Suprapubic skin (tissue), 4 donors: ENCODE results near the gene DPP10.

Experiments
- EP300 ChIP-seq: sonication (generic); formaldehyde crosslinking; IDR thresholded peaks from one replicate; pipeline ENCODE4 v1.6.1; 2017; ENCODE audit warnings: antibody characterized with exemption
- POLR2A ChIP-seq, 2 donors: fragments of 450-650 bp; IDR thresholded peaks; one replicate each; pipeline ENCODE4 v1.6.1; 2017; ENCODE audit warnings: antibody characterized with exemption in 2 of 2, mild to moderate bottlenecking in 2 of 2, moderate library complexity in 2 of 2
- POLR2AphosphoS5 ChIP-seq, 3 donors: sonication (generic); formaldehyde crosslinking; IDR thresholded peaks; one replicate each; pipeline ENCODE4 v1.6.1; 2017; ENCODE audit warnings: antibody characterized with exemption in 3 of 3
- TF ChIP-seq, protein P1 (sequence below), 2 donors: fragments of 200-600 bp in 1 of 2; fragments of 450-650 bp in 1 of 2; sonication (generic) in 1 of 2; IDR thresholded peaks; one replicate each; pipeline ENCODE4 v1.5.1; 2016 to 2019; ENCODE audit warnings: antibody characterized with exemption in 2 of 2, mild to moderate bottlenecking in 1 of 2, moderate library complexity in 1 of 2

DNA sequence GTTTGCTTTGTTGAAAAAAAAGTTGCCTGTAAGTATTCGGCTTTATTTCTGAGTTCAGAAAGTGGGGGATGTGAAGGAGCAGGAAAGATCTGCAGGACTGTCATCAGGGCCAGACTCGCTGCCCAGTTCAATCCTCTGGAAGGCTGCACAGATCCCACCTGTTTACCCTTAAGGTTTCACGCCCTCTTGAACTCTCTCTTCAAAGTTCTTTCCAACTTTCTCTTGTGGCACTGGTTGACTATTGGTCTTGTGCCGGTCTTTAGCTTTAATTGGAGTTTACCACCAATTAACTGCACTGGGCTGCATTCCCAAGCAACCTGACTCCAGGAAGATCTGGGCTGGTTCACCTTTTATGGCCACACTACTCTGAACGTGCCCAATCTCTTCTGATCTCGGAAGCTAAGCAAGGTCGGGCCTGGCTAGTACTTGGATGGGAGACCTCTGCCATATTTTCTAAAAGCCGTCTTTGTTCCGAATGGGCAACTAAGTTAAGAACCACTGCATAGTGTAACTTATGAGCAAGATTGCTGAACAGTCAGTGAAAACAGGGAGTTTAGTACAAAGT lies 495.0 kb downstream of the DPP10 start:
- TF ChIP-seq EP300, result no peak
- TF ChIP-seq, protein P1, sequence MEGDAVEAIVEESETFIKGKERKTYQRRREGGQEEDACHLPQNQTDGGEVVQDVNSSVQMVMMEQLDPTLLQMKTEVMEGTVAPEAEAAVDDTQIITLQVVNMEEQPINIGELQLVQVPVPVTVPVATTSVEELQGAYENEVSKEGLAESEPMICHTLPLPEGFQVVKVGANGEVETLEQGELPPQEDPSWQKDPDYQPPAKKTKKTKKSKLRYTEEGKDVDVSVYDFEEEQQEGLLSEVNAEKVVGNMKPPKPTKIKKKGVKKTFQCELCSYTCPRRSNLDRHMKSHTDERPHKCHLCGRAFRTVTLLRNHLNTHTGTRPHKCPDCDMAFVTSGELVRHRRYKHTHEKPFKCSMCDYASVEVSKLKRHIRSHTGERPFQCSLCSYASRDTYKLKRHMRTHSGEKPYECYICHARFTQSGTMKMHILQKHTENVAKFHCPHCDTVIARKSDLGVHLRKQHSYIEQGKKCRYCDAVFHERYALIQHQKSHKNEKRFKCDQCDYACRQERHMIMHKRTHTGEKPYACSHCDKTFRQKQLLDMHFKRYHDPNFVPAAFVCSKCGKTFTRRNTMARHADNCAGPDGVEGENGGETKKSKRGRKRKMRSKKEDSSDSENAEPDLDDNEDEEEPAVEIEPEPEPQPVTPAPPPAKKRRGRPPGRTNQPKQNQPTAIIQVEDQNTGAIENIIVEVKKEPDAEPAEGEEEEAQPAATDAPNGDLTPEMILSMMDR (IDR thresholded peaks at IDR 0.05), result no peak
- no peak for TF ChIP-seq POLR2AphosphoS5 (IDR thresholded peaks at IDR 0.05)
- no peak for TF ChIP-seq POLR2A (IDR thresholded peaks at IDR 0.05)
